ENCODE data around the gene HARBI1.

DNA sequence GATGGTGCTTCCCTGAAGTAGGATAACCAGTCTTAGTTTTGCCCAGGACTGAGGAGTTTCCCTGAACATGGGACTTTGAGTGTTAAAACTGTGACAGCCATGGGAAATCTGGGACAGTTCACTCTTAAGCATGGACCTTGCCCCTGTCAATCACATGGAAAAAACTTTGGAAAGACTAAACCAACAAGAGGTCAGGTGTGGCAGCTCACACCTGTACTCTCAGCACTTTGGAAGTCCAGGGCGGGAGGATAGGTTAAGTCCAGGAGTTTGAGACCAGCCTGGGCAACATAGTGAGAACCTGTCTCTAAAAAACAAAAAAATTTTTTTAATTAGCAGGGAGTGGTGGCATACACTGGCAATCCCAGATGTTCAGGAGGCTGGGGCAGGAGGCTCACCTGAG is 19.9 kb downstream of the HARBI1 start:
- TF ChIP-seq CTCF (conservative IDR thresholded peaks at IDR 0.05 in 1 of 2, IDR thresholded peaks at IDR 0.05 in 1 of 2; ENCODE audit: extremely low read depth in 1 of 2, insufficient read depth in 1 of 2, low read depth in 1 of 2, low read length in 2 of 2) (no peak), EZH2 (IDR thresholded peaks at IDR 0.05; ENCODE audit: borderline replicate concordance, low read length) (no peak)
